Measurements from ENCODE around the gene EYS.

EYS gene

DNA sequence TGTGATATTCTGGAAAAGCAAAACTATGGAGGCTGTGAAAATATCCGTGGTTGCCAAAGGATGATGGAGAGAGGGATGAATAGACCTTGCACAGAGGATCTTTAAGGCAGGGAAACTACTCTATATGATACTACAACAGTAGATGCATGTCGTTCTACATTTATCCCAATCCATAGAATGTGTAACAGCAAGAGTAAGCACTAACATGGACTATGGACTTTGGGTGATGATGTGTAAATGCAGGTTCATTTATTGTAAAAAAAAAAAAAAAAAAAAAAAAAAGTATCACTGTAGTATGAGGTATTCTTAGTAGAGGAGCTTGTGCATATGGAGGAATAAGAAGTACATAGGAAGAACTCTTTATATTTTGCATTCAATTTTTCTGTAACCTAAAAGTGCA is 1563.9 kb downstream of the EYS start:
- DNase-seq (ENCODE audit: low read depth in 3 of 3), result no peak

GRCh38 chr6:64141680-64142079 is 1565.3 kb downstream of the EYS start:
- no peak for DNase-seq (ENCODE audit: low read depth in 3 of 3)

- DNase-seq (ENCODE audit: low read depth in 3 of 3), result no peak
Measured at GRCh38 chr6:64128301-64129024, 1578.6 kb downstream of the EYS start.

DNA sequence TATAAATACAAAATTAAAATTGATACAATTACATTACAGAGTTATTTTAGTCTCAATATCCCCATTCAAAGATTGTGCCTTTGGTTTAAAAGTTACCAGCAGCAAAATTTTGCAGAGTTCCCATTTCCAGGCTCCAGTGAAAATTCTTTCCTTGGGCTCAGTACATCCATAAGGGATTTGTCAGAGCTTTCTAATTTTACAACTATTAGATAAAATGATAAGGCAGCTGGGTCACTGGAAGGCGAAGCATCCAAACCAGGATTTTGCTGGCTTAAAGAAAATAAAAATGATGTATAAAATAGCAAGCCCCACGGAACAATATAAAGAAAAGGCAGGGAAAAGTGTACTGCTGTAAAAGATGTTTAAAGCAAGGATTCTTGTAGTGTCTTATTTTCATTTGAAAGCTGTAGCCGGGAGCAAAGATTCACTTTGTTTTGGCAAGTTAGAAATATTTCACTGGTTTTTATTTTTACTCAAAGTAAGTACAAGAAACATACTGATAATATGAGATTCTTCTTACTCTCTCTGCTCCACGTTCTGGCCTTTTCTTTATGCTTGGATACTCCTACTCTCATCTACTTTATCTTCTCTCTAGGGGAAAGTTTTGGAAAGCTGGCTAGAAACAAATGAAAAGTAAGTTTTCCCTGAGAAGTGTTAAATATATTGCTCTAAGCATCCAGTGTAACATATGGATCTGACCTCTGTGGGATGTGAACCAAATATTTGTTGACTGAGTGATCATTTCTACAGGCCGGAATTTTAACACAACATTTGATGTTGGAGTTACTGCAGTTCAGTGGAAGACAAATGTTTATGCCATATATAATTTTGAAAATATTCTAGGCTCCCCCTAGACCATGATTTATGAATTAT is 1583.0 kb downstream of the EYS start:
- no peak for DNase-seq (ENCODE audit: low read depth in 3 of 3)

- no peak for DNase-seq (ENCODE audit: low read depth in 3 of 3)
Measured at GRCh38 chr6:64122712-64123375, 1584.2 kb downstream of the EYS start.

GRCh38 chr6:64121011-64121565 is 1585.9 kb downstream of the EYS start:
- no peak for DNase-seq (ENCODE audit: low read depth in 3 of 3)

- no peak for DNase-seq (ENCODE audit: low read depth in 3 of 3)
Measured at GRCh38 chr6:64113704-64114103, 1593.3 kb downstream of the EYS start.

DNA sequence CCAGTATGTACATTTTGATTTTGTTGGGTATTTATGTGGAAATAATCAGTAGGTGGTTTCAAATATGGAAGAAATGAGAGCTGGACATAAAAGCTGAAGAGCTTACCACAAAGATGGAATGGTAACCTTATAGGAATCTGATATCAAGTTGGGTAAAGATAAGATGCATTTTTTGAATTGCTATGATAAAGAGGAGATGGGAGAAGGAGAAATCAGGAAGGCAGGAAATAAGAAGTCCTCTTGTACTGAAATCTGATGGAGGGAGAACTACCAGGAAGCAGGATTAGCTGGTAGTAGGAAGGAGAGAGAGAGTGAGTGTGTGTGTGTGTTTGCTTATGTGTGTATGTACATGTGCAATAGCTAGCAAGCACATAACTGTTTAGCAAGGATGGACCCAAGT is 1603.0 kb downstream of the EYS start:
- DNase-seq (ENCODE audit: low read depth in 3 of 3), result no peak

DNA sequence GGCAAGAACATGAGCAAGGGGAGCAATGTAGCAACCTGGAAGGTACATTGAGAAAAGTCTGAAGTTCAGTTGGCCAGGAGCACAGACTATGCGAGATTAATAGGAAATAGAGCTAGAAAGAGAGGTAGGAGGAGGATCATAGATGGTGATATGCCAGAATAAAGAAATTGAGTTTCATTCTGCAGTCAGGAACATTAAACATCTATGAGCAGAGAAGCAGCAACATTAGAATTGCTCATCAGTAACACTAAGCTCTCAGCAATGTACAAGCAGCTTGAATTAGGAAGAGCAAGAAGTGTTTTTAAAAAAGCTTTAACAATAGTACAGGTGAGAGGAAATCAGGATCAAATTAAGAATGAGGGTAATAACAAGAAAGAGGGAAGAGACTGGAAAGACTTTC is 1603.5 kb downstream of the EYS start:
- no peak for DNase-seq (ENCODE audit: low read depth in 3 of 3)

GRCh38 chr6:64100702-64101303 is 1606.2 kb downstream of the EYS start:
- DNase-seq (ENCODE audit: low read depth in 3 of 3), result no peak

- no peak for DNase-seq (ENCODE audit: low read depth in 3 of 3)
Measured at GRCh38 chr6:64090352-64090751, 1616.7 kb downstream of the EYS start.

DNA sequence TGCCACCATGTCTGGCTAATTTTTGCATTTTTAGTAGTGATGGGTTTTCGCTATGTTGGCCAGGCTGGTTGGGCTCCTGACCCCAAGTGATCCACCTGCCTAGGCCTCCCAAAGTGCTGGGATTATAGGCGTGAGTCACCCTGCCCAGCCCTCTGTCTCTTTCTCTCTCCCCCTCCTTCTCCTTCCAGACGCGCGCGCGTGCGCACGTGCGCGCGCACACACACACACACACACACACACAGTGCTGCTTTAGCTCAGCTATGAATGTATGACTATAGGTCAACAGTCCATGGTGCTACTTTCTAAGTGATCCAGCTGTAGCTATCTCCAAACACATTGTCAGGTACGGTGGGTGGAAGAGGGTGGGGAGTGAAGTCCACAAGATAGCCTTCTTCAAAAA is 1621.9 kb downstream of the EYS start:
- DNase-seq (ENCODE audit: low read depth in 3 of 3), result no peak

- no peak for DNase-seq (ENCODE audit: low read depth in 3 of 3)
Measured at GRCh38 chr6:64084185-64084663, 1622.8 kb downstream of the EYS start.

DNA sequence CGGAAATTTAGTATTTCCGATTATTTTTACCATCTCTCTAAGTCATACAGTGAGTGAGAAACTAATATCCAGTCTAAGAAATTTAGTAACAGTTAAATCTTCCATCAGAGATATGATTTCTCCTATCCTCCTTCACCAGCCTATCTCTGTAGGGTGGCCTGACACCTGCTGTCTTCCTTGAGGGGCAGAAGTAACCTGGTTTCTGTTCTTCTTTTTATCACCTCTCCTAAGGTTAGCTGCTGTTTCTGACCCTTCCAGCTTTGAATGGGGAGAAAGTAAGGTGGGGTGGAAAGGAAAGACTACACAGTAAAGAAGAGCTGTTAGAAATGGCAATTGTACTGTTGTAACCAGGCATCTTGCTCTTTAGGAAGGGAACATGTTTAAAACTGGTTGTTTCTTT is 1623.8 kb downstream of the EYS start:
- no peak for DNase-seq (ENCODE audit: low read depth in 3 of 3)

DNA sequence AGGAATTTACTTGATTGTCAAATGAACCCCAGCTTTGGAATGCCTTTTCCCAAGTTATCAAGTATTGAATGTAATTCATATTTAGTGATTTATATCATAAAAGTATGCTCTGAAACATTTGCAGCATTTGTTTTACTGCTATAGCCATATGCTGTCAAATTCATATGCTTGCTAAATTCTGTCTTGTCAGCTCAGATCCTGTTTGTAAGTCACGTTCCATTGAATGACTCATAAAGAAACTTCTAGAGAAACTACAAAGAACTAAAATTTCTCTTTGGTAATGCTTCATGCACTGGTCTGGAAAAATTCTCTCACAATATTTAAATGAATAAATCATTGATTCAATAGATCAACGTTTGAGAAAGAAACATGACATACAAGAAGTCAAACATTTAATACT is 1625.6 kb downstream of the EYS start:
- no peak for DNase-seq (ENCODE audit: low read depth in 3 of 3)

DNA sequence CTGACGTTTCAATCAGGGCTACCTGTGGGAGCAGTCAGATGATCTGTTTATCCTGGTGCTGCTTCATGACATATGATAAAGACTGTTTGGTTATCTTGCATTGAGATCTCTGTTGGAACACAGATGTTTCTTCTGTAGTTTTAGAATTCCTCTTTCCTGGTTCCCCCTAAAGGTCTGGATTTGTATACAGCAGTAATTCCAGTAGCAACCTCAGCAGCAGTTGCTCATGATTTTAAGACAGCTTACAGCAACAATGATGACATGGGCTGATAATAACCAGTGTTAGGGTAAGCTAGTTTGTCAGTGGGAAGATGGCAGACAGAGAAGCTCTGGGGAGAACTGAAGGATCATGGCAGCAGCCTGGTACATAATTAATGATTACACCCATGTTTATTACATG is 1632.0 kb downstream of the EYS start:
- no peak for DNase-seq (ENCODE audit: low read depth in 3 of 3)

- DNase-seq (ENCODE audit: low read depth in 3 of 3), result no peak
Measured at GRCh38 chr6:64072686-64073085, 1634.3 kb downstream of the EYS start.

DNA sequence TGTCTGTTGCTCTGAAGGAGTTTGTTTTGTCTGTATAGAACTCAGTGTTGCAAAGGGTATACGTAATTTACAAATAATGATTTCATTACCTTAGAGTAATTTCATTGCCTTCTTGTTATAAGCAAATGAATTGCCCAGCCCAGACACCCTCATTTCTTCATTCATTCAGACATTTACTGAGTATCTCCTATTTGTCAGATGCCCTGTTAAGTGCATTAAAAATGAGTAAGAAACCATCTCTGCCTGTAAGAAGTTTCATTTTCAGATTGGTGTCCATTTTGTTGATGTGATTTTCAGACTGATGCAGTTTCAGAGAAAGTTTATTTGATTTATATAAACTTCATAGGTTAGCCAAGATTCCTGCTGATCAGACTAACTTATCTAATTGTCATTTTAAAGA is 1642.1 kb downstream of the EYS start:
- no peak for DNase-seq (ENCODE audit: low read depth in 3 of 3)

DNA sequence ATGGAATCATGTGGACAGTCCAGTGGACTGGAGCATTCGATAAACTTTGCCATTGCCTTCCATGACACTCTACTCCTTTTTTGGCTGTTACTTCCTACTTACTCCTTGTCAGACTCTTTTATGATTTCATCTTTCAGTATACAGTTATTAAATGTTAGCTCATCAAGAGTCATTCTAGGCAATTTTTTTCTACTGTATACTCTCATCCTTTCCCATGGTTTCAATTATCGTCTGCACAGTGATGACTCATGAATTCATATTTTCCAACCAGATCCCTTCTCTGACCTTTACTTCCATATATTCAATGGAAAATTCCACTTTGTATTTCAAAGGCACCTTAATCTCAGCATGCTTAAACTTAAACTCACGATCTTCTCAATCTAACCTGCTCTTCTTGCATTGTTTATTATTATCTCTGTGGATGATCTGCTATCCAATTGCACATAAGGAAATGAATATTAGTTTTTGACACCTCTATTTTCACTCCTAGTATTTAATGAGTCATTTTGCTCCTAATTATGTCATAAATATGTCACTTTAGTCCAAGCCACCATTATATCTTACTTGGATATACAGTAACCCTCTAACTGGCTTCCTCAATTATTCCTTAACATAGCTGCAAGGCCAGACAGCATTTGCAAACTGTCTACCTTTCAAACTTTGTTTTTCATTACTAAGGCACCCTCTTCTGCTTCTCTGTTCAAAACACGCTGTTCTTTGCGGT is 1643.9 kb downstream of the EYS start:
- no peak for DNase-seq (ENCODE audit: low read depth in 3 of 3)

- no peak for DNase-seq (ENCODE audit: low read depth in 3 of 3)
Measured at GRCh38 chr6:64054861-64055260, 1652.2 kb downstream of the EYS start.

DNA sequence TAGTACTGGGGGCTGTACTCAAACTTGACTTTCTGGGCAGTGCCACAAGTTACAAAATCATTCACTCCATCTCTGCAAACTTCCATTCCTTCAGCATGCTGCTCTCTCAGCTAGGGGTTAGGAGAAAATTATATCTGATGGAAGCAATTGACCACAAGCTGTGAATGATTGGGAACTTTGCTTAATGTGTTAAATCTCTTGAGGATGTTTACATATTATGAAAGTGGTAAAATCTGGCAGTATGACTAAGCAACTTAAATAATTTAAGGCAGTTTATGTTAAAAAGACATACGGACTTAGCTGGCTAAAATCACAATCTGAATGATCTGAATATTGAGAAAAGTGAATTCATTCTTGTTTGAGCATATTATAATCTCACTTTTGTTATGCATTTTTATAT is 1656.4 kb downstream of the EYS start:
- DNase-seq (ENCODE audit: low read depth in 3 of 3), result no peak

All from stimulated activated CD4-positive, alpha-beta T cell treated with anti-CD3 and anti-CD28 coated beads, TNF-alpha, amount 100 ng/mL, for 4 hours (primary cell).